Osteocyte (in vitro differentiated cells): ENCODE measurements around the gene ARHGAP35. TPM values are rescaled to one million over a fixed set of nuclear protein-coding genes. Genes with fewer than 3 reads are reported as not detected.

Source experiments
- DNase-seq: peaks from one replicate; pipeline ENCODE4 v3.0.0; 2021; ENCODE audit warnings: mixed read lengths; ENCODE audit not compliant: unreplicated experiment; ENCODE audit errors: extremely low spot score
- H3K27ac Mint-ChIP-seq: one replicate; pipeline ENCODE4 v1.8.0; 2021; ENCODE audit warnings: mild to moderate bottlenecking, mixed read lengths; ENCODE audit not compliant: unreplicated experiment
- H3K27me3 Mint-ChIP-seq: one replicate; pipeline ENCODE4 v1.8.0; 2021; ENCODE audit warnings: mixed read lengths; ENCODE audit not compliant: unreplicated experiment
- H3K36me3 Mint-ChIP-seq: one replicate; pipeline ENCODE4 v1.8.0; 2021; ENCODE audit warnings: mixed read lengths; ENCODE audit not compliant: unreplicated experiment
- H3K4me1 Mint-ChIP-seq: one replicate; pipeline ENCODE4 v1.8.0; 2021; ENCODE audit warnings: mixed read lengths; ENCODE audit not compliant: unreplicated experiment
- H3K4me3 Mint-ChIP-seq: one replicate; pipeline ENCODE4 v1.8.0; 2021; ENCODE audit warnings: mild to moderate bottlenecking, moderate library complexity, mixed read lengths; ENCODE audit not compliant: unreplicated experiment
- H3K9me3 Mint-ChIP-seq: one replicate; pipeline ENCODE4 v1.8.0; 2021; ENCODE audit warnings: mixed read lengths; ENCODE audit not compliant: unreplicated experiment
- total RNA-seq: library from RNA; stranded (reverse); gene quantifications from 2 replicates; pipeline ENCODE4 v1.2.1, GENCODE V29; 2021
- TF ChIP-seq, protein P1 (sequence below): fragments of 200-600 bp; sonication (generic); IDR thresholded peaks from 2 replicates; pipeline ENCODE4 v1.5.0; 2021; ENCODE audit warnings: antibody characterized with exemption, mild to moderate bottlenecking, moderate library complexity

The ARHGAP35 gene
- total RNA-seq, 1 donor from 2014 or later = 107 TPM

- Mint-ChIP-seq H3K9me3 (no peaks in the 10 kb centered on the region), H3K4me1 (peaks cover 72% of the 10 kb centered on the region), H3K27me3 (no peaks in the 10 kb centered on the region), H3K4me3 (no peak overlapping the region), H3K27ac (peak overlapping the region; percentile 63), H3K36me3 (peaks cover 7% of the 10 kb centered on the region)
- DNase-seq = no peak
- TF ChIP-seq, protein P1, sequence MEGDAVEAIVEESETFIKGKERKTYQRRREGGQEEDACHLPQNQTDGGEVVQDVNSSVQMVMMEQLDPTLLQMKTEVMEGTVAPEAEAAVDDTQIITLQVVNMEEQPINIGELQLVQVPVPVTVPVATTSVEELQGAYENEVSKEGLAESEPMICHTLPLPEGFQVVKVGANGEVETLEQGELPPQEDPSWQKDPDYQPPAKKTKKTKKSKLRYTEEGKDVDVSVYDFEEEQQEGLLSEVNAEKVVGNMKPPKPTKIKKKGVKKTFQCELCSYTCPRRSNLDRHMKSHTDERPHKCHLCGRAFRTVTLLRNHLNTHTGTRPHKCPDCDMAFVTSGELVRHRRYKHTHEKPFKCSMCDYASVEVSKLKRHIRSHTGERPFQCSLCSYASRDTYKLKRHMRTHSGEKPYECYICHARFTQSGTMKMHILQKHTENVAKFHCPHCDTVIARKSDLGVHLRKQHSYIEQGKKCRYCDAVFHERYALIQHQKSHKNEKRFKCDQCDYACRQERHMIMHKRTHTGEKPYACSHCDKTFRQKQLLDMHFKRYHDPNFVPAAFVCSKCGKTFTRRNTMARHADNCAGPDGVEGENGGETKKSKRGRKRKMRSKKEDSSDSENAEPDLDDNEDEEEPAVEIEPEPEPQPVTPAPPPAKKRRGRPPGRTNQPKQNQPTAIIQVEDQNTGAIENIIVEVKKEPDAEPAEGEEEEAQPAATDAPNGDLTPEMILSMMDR = no peak
Measured at GRCh38 chr19:46898731-46899130, 37.9 kb downstream of the ARHGAP35 start.

GRCh38 chr19:46900341-46900740 is 39.5 kb downstream of the ARHGAP35 start:
- peaks cover 73% of the 10 kb centered on the region for H3K4me1 Mint-ChIP-seq
- peaks cover 4% of the 10 kb centered on the region for H3K36me3 Mint-ChIP-seq
- TF ChIP-seq, protein P1 = no peak
- H3K27me3 Mint-ChIP-seq = no peaks in the 10 kb centered on the region
- H3K27ac Mint-ChIP-seq = peak overlapping the region; percentile 45
- no peaks in the 10 kb centered on the region for H3K9me3 Mint-ChIP-seq
- DNase-seq = no peak
- no peak overlapping the region for H3K4me3 Mint-ChIP-seq

GRCh38 chr19:46901701-46902401 is 41.1 kb downstream of the ARHGAP35 start:
- Mint-ChIP-seq H3K36me3 (peaks cover 4% of the 10 kb centered on the region), H3K4me1 (peaks cover 70% of the 10 kb centered on the region), H3K27me3 (no peaks in the 10 kb centered on the region), H3K27ac (peak overlapping the region; percentile 79), H3K9me3 (no peaks in the 10 kb centered on the region), H3K4me3 (no peak overlapping the region)
- no peak for DNase-seq
- TF ChIP-seq, protein P1 = no peak

GRCh38 chr19:46902402-46902766 is 41.6 kb downstream of the ARHGAP35 start:
- H3K36me3 Mint-ChIP-seq = peaks cover 4% of the 10 kb centered on the region
- no peaks in the 10 kb centered on the region for H3K9me3 Mint-ChIP-seq
- H3K27ac Mint-ChIP-seq = peak overlapping the region; percentile 79
- DNase-seq = no peak
- H3K4me1 Mint-ChIP-seq = peaks cover 69% of the 10 kb centered on the region
- TF ChIP-seq, protein P1 = no peak
- no peak overlapping the region for H3K4me3 Mint-ChIP-seq
- H3K27me3 Mint-ChIP-seq = no peaks in the 10 kb centered on the region

DNA sequence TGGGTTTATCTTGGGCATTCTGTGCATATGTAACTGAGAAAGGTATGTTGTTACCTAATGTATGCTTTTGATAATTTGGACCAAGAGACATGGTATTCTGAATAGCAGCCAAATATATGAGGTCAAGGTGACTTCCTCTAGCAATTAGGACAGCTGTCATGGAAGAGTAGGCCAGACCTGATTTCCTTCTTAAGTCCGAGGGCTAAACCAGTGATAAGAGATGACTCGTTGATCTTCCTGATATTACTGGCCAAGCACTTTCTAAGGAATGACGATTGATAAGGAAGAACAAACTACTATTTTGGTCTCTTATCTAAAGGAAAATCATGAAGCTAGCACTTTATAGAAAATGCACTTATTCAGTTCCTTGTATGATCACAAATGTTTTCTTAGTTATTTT is 42.7 kb downstream of the ARHGAP35 start:
- TF ChIP-seq, protein P1 = no peak
- H3K36me3 Mint-ChIP-seq = peaks cover 4% of the 10 kb centered on the region
- H3K9me3 Mint-ChIP-seq = no peaks in the 10 kb centered on the region
- H3K4me1 Mint-ChIP-seq = peaks cover 62% of the 10 kb centered on the region
- no peak overlapping the region for H3K4me3 Mint-ChIP-seq
- H3K27ac Mint-ChIP-seq = peak overlapping the region; percentile 93
- H3K27me3 Mint-ChIP-seq = no peaks in the 10 kb centered on the region
- no peak for DNase-seq
